ENCODE results near the gene CDC20.

Gene CDC20

GRCh38 chr1:43358746-43359693 is at the start of gene CDC20:
CDC20 (plus strand) TSS chr1:43358981; CDS start chr1:43359216, 235 bp downstream.
- peaks cover 22% of the 10 kb centered on the region in 2 donors for H3K4me1 ChIP-seq (ENCODE audit: control insufficient read depth in 2 of 2, insufficient read depth in 2 of 2, low read length in 2 of 2)
- H3K27me3 ChIP-seq (ENCODE audit: control insufficient read depth in 2 of 2, insufficient read depth in 2 of 2, low read length in 2 of 2), result no peaks in the 10 kb centered on the region
- H3K27ac ChIP-seq (ENCODE audit: low read depth in 2 of 2, low read length in 2 of 2), result peak within 1 kb of the TSS; percentile 92 to 98
- peaks cover 16 to 33% of the 10 kb centered on the region in 2 donors for H3K36me3 ChIP-seq (ENCODE audit: control insufficient read depth in 2 of 2, insufficient read depth in 2 of 2, low read length in 2 of 2)
- peak within 1 kb of the TSS; percentile 83 to 97 for H3K9ac ChIP-seq (ENCODE audit: low read depth in 1 of 2, low read length in 2 of 2)
- peak within 1 kb of the TSS; percentile 87 to 92 for H3K4me3 ChIP-seq (ENCODE audit: low read length in 2 of 2)
- no peaks in the 10 kb centered on the region for H3K9me3 ChIP-seq (ENCODE audit: control insufficient read depth in 2 of 2, low read length in 2 of 2)

GRCh38 chr1:43309405-43310025 is 49.3 kb upstream of the CDC20 start:
- H3K4me3 ChIP-seq (ENCODE audit: low read length in 2 of 2), result no peak overlapping the region
- H3K9ac ChIP-seq (ENCODE audit: low read depth in 1 of 2, low read length in 2 of 2), result no peak overlapping the region
- no peak overlapping the region for H3K27ac ChIP-seq (ENCODE audit: low read depth in 2 of 2, low read length in 2 of 2)
- H3K36me3 ChIP-seq (ENCODE audit: control insufficient read depth in 2 of 2, insufficient read depth in 2 of 2, low read length in 2 of 2), result no peaks in the 10 kb centered on the region
- H3K9me3 ChIP-seq (ENCODE audit: control insufficient read depth in 2 of 2, low read length in 2 of 2), result no peaks in the 10 kb centered on the region
- no peaks in the 10 kb centered on the region for H3K27me3 ChIP-seq (ENCODE audit: control insufficient read depth in 2 of 2, insufficient read depth in 2 of 2, low read length in 2 of 2)
- peaks cover 4 to 6% of the 10 kb centered on the region in 2 donors for H3K4me1 ChIP-seq (ENCODE audit: control insufficient read depth in 2 of 2, insufficient read depth in 2 of 2, low read length in 2 of 2)

GRCh38 chr1:43311521-43311920 is 47.3 kb upstream of the CDC20 start:
- no peaks in the 10 kb centered on the region for H3K9me3 ChIP-seq (ENCODE audit: control insufficient read depth in 2 of 2, low read length in 2 of 2)
- H3K4me1 ChIP-seq (ENCODE audit: control insufficient read depth in 2 of 2, insufficient read depth in 2 of 2, low read length in 2 of 2), result peaks cover 3 to 4% of the 10 kb centered on the region in 2 donors
- no peak overlapping the region for H3K9ac ChIP-seq (ENCODE audit: low read depth in 1 of 2, low read length in 2 of 2)
- no peaks in the 10 kb centered on the region for H3K27me3 ChIP-seq (ENCODE audit: control insufficient read depth in 2 of 2, insufficient read depth in 2 of 2, low read length in 2 of 2)
- no peaks in the 10 kb centered on the region for H3K36me3 ChIP-seq (ENCODE audit: control insufficient read depth in 2 of 2, insufficient read depth in 2 of 2, low read length in 2 of 2)
- no peak overlapping the region for H3K27ac ChIP-seq (ENCODE audit: low read depth in 2 of 2, low read length in 2 of 2)
- no peak overlapping the region for H3K4me3 ChIP-seq (ENCODE audit: low read length in 2 of 2)

GRCh38 chr1:43312212-43312623 is 46.6 kb upstream of the CDC20 start:
- peaks cover 3 to 4% of the 10 kb centered on the region in 2 donors for H3K4me1 ChIP-seq (ENCODE audit: control insufficient read depth in 2 of 2, insufficient read depth in 2 of 2, low read length in 2 of 2)
- H3K4me3 ChIP-seq (ENCODE audit: low read length in 2 of 2), result no peak overlapping the region
- no peaks in the 10 kb centered on the region for H3K36me3 ChIP-seq (ENCODE audit: control insufficient read depth in 2 of 2, insufficient read depth in 2 of 2, low read length in 2 of 2)
- H3K9me3 ChIP-seq (ENCODE audit: control insufficient read depth in 2 of 2, low read length in 2 of 2), result no peaks in the 10 kb centered on the region
- no peaks in the 10 kb centered on the region for H3K27me3 ChIP-seq (ENCODE audit: control insufficient read depth in 2 of 2, insufficient read depth in 2 of 2, low read length in 2 of 2)
- H3K9ac ChIP-seq (ENCODE audit: low read depth in 1 of 2, low read length in 2 of 2), result no peak overlapping the region
- no peak overlapping the region for H3K27ac ChIP-seq (ENCODE audit: low read depth in 2 of 2, low read length in 2 of 2)

GRCh38 chr1:43312663-43313515 is 45.9 kb upstream of the CDC20 start:
- Histone ChIP-seq H3K27ac (ENCODE audit: low read depth in 2 of 2, low read length in 2 of 2) (no peak overlapping the region), H3K36me3 (ENCODE audit: control insufficient read depth in 2 of 2, insufficient read depth in 2 of 2, low read length in 2 of 2) (no peaks in the 10 kb centered on the region), H3K9me3 (ENCODE audit: control insufficient read depth in 2 of 2, low read length in 2 of 2) (no peaks in the 10 kb centered on the region), H3K4me3 (ENCODE audit: low read length in 2 of 2) (no peak overlapping the region), H3K9ac (ENCODE audit: low read depth in 1 of 2, low read length in 2 of 2) (no peak overlapping the region), H3K27me3 (ENCODE audit: control insufficient read depth in 2 of 2, insufficient read depth in 2 of 2, low read length in 2 of 2) (no peaks in the 10 kb centered on the region), H3K4me1 (ENCODE audit: control insufficient read depth in 2 of 2, insufficient read depth in 2 of 2, low read length in 2 of 2) (peaks cover 3 to 4% of the 10 kb centered on the region in 2 donors)

- Histone ChIP-seq H3K36me3 (ENCODE audit: control insufficient read depth in 2 of 2, insufficient read depth in 2 of 2, low read length in 2 of 2) (no peaks in the 10 kb centered on the region), H3K9ac (ENCODE audit: low read depth in 1 of 2, low read length in 2 of 2) (no peak overlapping the region), H3K9me3 (ENCODE audit: control insufficient read depth in 2 of 2, low read length in 2 of 2) (no peaks in the 10 kb centered on the region), H3K27ac (ENCODE audit: low read depth in 2 of 2, low read length in 2 of 2) (no peak overlapping the region), H3K4me3 (ENCODE audit: low read length in 2 of 2) (no peak overlapping the region), H3K27me3 (ENCODE audit: control insufficient read depth in 2 of 2, insufficient read depth in 2 of 2, low read length in 2 of 2) (no peaks in the 10 kb centered on the region), H3K4me1 (ENCODE audit: control insufficient read depth in 2 of 2, insufficient read depth in 2 of 2, low read length in 2 of 2) (peaks cover 3 to 4% of the 10 kb centered on the region in 2 donors)
Measured at GRCh38 chr1:43313771-43314170, 45.0 kb upstream of the CDC20 start.

GRCh38 chr1:43314233-43314632 is 44.5 kb upstream of the CDC20 start:
- no peak overlapping the region for H3K27ac ChIP-seq (ENCODE audit: low read depth in 2 of 2, low read length in 2 of 2)
- no peaks in the 10 kb centered on the region for H3K9me3 ChIP-seq (ENCODE audit: control insufficient read depth in 2 of 2, low read length in 2 of 2)
- no peaks in the 10 kb centered on the region for H3K27me3 ChIP-seq (ENCODE audit: control insufficient read depth in 2 of 2, insufficient read depth in 2 of 2, low read length in 2 of 2)
- H3K4me3 ChIP-seq (ENCODE audit: low read length in 2 of 2), result no peak overlapping the region
- H3K9ac ChIP-seq (ENCODE audit: low read depth in 1 of 2, low read length in 2 of 2), result no peak overlapping the region
- peaks cover 3 to 4% of the 10 kb centered on the region in 2 donors for H3K4me1 ChIP-seq (ENCODE audit: control insufficient read depth in 2 of 2, insufficient read depth in 2 of 2, low read length in 2 of 2)
- H3K36me3 ChIP-seq (ENCODE audit: control insufficient read depth in 2 of 2, insufficient read depth in 2 of 2, low read length in 2 of 2), result no peaks in the 10 kb centered on the region

- H3K9ac ChIP-seq (ENCODE audit: low read depth in 1 of 2, low read length in 2 of 2), result no peak overlapping the region
- H3K27me3 ChIP-seq (ENCODE audit: control insufficient read depth in 2 of 2, insufficient read depth in 2 of 2, low read length in 2 of 2), result no peaks in the 10 kb centered on the region
- H3K36me3 ChIP-seq (ENCODE audit: control insufficient read depth in 2 of 2, insufficient read depth in 2 of 2, low read length in 2 of 2), result no peaks in the 10 kb centered on the region
- no peak overlapping the region for H3K4me3 ChIP-seq (ENCODE audit: low read length in 2 of 2)
- H3K4me1 ChIP-seq (ENCODE audit: control insufficient read depth in 2 of 2, insufficient read depth in 2 of 2, low read length in 2 of 2), result peaks cover 3 to 4% of the 10 kb centered on the region in 2 donors
- H3K9me3 ChIP-seq (ENCODE audit: control insufficient read depth in 2 of 2, low read length in 2 of 2), result no peaks in the 10 kb centered on the region
- no peak overlapping the region for H3K27ac ChIP-seq (ENCODE audit: low read depth in 2 of 2, low read length in 2 of 2)
Measured at GRCh38 chr1:43315481-43315880, 43.3 kb upstream of the CDC20 start.

- Histone ChIP-seq H3K9ac (ENCODE audit: low read depth in 1 of 2, low read length in 2 of 2) (no peak overlapping the region), H3K27ac (ENCODE audit: low read depth in 2 of 2, low read length in 2 of 2) (no peak overlapping the region), H3K9me3 (ENCODE audit: control insufficient read depth in 2 of 2, low read length in 2 of 2) (no peaks in the 10 kb centered on the region)
Measured at GRCh38 chr1:43315963-43316737, 42.6 kb upstream of the CDC20 start.

More at GRCh38 chr1:43315963-43316737, 42.6 kb upstream of the CDC20 start:
- H3K27me3 ChIP-seq (ENCODE audit: control insufficient read depth in 2 of 2, insufficient read depth in 2 of 2, low read length in 2 of 2), result no peaks in the 10 kb centered on the region
- peaks cover 3 to 4% of the 10 kb centered on the region in 2 donors for H3K4me1 ChIP-seq (ENCODE audit: control insufficient read depth in 2 of 2, insufficient read depth in 2 of 2, low read length in 2 of 2)
- no peaks in the 10 kb centered on the region for H3K36me3 ChIP-seq (ENCODE audit: control insufficient read depth in 2 of 2, insufficient read depth in 2 of 2, low read length in 2 of 2)
- H3K4me3 ChIP-seq (ENCODE audit: low read length in 2 of 2), result no peak overlapping the region

All from mucosa of rectum (tissue), 2 donors.